Occipital lobe (tissue), 2 donors: ENCODE measurements around the gene AIFM3. TPM values are rescaled to one million over a fixed set of nuclear protein-coding genes. Genes with fewer than 3 reads are reported as not detected.

Experiments used
- DNase-seq: peaks from one replicate; lab custom pipeline; 2025; lab: John Stamatoyannopoulos, UW
- total RNA-seq: library from RNA; depleted of rRNA; stranded (reverse); fragments of >200 nt; gene quantifications from one replicate; pipeline ENCODE4 v1.2.3, GENCODE V29; 2014

The AIFM3 gene
- total RNA-seq, 1 donor from 2014 or later: 4.2 TPM

- no peak for DNase-seq
Measured at GRCh38 chr22:21025763-21026755, 59.0 kb downstream of the AIFM3 start.

- peak; percentile 44 for DNase-seq
Measured at GRCh38 chr22:21026783-21027692, 60.0 kb downstream of the AIFM3 start.

- DNase-seq: no peak
Measured at GRCh38 chr22:21028277-21029251, 61.5 kb downstream of the AIFM3 start.

GRCh38 chr22:21029486-21030025 lies 62.5 kb downstream of the AIFM3 start:
- no peak for DNase-seq

- no peak for DNase-seq
Measured at GRCh38 chr22:21030032-21030431, 63.0 kb downstream of the AIFM3 start.

Other genes with a start within 250 kb of the AIFM3 start
- 2.7 TPM for gene SERPIND1, start 193.1 kb upstream of the AIFM3 start, total RNA-seq
- 41.6 TPM for gene PI4KA, start 108.4 kb upstream of the AIFM3 start, total RNA-seq
- gene SNAP29, start 108.2 kb upstream of the AIFM3 start, total RNA-seq: 6.1 TPM
- gene CRKL, start 49.8 kb upstream of the AIFM3 start, total RNA-seq: 58.3 TPM
- 49.3 TPM for gene LZTR1, start 15.0 kb downstream of the AIFM3 start, total RNA-seq
- 21.8 TPM for gene THAP7, start 34.9 kb downstream of the AIFM3 start, total RNA-seq
- not detected for gene P2RX6, start 47.9 kb downstream of the AIFM3 start, total RNA-seq
- 1.4 TPM for gene SLC7A4, start 65.3 kb downstream of the AIFM3 start, total RNA-seq
- not detected for gene LRRC74B, start 78.7 kb downstream of the AIFM3 start, total RNA-seq